Keratinocyte (primary cell): ENCODE data around the gene INSYN1.

ENCODE experiments used
- CTCF ChIP-seq, 3 experiments: IDR thresholded peaks in 1 of 3; conservative IDR thresholded peaks in 1 of 3; optimal IDR thresholded peaks in 1 of 3; 2 replicates in 2 of 3; 3 replicates in 1 of 3; pipeline versions ENCODE3 to v1.5.1; 2011; ENCODE audit warnings: low read length in 3 of 3, mild to moderate bottlenecking in 3 of 3, moderate library complexity in 2 of 3, control low read depth in 1 of 3, inconsistent platforms in 1 of 3; ENCODE audit not compliant: insufficient read depth in 2 of 3; ENCODE audit errors: extremely low read depth in 1 of 3
- EZH2 ChIP-seq: IDR thresholded peaks from one replicate; pipeline ENCODE4 v1.6.1; 2012; ENCODE audit warnings: inconsistent platforms, mild to moderate bottlenecking, low read length, moderate library complexity

- no peak for TF ChIP-seq CTCF (optimal IDR thresholded peaks at IDR 0.05 in 1 of 3, IDR thresholded peaks at IDR 0.05 in 1 of 3, conservative IDR thresholded peaks at IDR 0.05 in 1 of 3; ENCODE audit: extremely low read depth in 1 of 3, insufficient read depth in 2 of 3, low read length in 3 of 3)
- no peak for TF ChIP-seq EZH2
Observed at GRCh38 chr15:73750438-73750837, 2.7 kb downstream of the INSYN1 start.
